GM13977 (cell line): ENCODE data around the gene RNF26.

Experiments
- DNase-seq: peaks from one replicate; pipeline ENCODE4 v3.0.0; 2012; ENCODE audit warnings: low spot score
- in situ Hi-C: fragments of 300-500 bp; cut with MboI; formaldehyde crosslinking; loops from one replicate; pipeline ENCODE4 v1.12.0; 2022; ENCODE audit warnings: low sequenced_read_pairs, low pct_unique_long_range_greater_than_20kb, mixed read lengths, inconsistent platforms; ENCODE audit not compliant: unreplicated experiment
- TF ChIP-seq, protein P1 (sequence below): IDR thresholded peaks from 2 replicates; pipeline ENCODE4 v1.5.1; 2012; ENCODE audit warnings: mild to moderate bottlenecking, control low read depth; ENCODE audit not compliant: insufficient read depth; ENCODE audit errors: extremely low read depth, missing control alignments

RNF26 gene

GRCh38 chr11:119314726-119315125 lies 19.6 kb upstream of the RNF26 start:
- DNase-seq, result no peak
- TF ChIP-seq, protein P1, sequence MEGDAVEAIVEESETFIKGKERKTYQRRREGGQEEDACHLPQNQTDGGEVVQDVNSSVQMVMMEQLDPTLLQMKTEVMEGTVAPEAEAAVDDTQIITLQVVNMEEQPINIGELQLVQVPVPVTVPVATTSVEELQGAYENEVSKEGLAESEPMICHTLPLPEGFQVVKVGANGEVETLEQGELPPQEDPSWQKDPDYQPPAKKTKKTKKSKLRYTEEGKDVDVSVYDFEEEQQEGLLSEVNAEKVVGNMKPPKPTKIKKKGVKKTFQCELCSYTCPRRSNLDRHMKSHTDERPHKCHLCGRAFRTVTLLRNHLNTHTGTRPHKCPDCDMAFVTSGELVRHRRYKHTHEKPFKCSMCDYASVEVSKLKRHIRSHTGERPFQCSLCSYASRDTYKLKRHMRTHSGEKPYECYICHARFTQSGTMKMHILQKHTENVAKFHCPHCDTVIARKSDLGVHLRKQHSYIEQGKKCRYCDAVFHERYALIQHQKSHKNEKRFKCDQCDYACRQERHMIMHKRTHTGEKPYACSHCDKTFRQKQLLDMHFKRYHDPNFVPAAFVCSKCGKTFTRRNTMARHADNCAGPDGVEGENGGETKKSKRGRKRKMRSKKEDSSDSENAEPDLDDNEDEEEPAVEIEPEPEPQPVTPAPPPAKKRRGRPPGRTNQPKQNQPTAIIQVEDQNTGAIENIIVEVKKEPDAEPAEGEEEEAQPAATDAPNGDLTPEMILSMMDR, result no peak
- in situ Hi-C loops, result no loop called here

GRCh38 chr11:119315131-119316015 lies 19.0 kb upstream of the RNF26 start:
- in situ Hi-C loops, result no loop called here
- TF ChIP-seq, protein P1, result no peak
- peak; percentile 68 for DNase-seq

DNA sequence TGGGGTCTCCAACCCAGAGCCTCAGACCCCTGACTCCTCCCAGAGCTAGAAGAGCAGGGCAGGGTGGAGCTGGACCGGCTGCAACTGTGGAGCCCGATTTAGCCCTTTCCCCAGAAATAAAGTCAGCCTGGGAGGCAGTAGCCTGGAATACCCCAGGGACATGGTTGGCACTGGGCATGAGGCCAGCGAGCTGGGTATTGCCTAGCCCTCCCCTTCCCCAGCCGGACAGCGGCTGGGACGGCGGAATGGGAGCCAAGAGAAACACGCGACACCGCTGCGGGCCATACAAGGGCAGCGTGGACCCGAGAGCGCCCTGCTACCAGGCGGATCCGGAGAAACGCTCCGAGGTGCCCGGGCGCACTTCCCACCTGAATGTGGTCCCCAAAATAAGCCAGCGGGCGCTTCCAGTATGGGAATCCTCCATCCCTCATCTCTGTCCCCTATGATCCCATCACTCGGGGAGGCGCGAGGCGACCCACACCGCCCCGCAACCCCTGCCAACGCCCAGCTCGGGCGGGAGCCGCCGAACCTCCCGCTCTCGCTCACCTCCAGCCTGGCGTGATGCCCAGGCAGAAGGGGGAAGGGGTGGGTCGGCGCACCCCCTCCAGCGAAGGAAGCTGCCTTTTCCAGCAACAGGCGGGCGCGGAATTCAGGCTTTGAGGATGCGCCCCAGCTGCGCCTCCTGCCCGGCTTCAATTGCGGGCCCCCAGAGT lies 18.2 kb upstream of the RNF26 start:
- TF ChIP-seq, protein P1, result no peak
- DNase-seq, result peak; percentile 36
- in situ Hi-C loops, result no loop called here

DNA sequence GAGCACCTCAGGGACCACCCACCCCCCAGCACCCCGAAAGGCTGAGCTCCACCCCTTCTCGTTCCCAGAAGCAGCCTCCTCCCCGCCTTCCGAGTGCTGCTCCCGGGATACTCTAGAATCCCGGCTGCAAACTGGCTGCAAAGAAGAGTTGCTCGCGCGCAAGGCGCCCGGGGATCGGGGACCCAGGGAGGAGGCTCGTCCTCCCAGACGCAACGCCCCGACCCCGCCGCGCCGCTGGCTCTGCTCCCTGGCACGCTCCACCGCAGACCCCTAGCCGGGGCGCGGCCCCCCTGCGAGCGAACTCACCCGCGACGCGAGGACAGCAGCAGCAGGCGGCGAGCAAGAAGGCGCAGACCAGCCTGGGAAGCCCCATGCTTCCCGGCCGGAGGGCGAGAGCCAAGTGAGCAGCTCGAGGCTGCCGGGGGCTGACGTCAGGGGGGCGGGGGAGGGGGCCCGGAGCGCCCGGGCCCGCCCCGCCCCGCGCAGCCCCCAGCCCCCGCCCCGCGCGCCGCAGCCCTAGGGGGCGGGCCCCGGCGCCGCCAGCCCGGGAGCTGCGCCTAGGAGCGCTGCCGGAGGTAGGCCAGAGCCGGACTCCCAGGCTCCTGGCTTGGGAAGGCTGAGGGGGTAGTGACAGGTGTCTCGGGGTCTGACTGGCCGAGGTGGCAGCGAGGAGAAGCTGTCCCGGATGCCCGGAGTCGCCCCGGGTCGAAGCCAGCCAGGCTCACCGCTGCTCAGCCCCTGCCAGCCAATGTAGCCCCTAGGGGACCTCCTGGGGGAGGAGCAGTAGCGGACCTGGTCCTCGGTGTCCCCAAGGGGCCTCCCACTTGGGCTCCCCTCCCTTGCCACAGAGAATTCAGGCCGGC lies 17.4 kb upstream of the RNF26 start, which contains the start of gene MCAM:
Gene MCAM (minus strand): TSS at position 402 of the 863 bp plus-strand sequence. CDS start 29 bp downstream, at position 373.
- DNase-seq, result peak; percentile 60
- TF ChIP-seq, protein P1, result no peak
- in situ Hi-C loops, result no loop called here

GRCh38 chr11:119317592-119318239 lies 16.6 kb upstream of the RNF26 start:
- TF ChIP-seq, protein P1, result no peak
- DNase-seq, result peak; percentile 22
- in situ Hi-C loops, result no loop called here
